ENCODE results near the gene COL6A2.

DNA sequence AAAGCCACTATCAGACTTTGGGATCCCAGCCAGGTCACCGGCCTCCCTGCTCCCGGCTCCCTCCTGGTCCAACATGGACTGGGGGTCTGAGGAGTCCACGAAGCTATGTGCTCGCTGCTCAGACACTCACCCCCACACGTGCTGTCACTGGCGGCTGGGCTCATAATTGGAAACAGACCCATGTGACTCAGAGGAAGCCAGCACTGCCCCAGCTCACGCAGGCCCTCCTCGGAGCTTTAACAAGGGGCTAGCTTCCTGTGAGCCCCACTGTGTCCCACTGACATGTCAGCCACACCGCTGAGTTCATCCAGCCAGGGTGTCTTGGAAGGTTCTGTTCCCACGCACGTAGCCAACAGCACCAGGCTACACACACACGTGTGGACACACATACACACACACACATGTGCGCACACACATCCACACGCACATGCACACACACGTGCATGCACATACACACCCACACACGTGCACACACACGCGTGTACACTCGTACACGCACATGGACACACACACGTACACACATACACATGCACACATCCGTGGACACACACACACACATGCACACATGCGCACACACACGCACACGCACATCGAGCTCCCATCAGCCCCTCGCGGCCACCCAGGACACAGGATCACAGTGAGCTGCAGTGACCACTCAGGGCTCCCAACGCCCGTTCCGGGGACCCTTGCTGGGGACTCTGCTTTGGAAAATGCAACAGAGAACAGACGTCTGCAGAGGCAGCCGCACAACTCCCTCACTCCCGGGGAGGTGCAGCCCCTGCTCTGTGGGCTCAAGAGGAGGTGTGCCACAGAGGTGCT, 18.4 kb upstream of the COL6A2 start:
- TF ChIP-seq, protein P1, sequence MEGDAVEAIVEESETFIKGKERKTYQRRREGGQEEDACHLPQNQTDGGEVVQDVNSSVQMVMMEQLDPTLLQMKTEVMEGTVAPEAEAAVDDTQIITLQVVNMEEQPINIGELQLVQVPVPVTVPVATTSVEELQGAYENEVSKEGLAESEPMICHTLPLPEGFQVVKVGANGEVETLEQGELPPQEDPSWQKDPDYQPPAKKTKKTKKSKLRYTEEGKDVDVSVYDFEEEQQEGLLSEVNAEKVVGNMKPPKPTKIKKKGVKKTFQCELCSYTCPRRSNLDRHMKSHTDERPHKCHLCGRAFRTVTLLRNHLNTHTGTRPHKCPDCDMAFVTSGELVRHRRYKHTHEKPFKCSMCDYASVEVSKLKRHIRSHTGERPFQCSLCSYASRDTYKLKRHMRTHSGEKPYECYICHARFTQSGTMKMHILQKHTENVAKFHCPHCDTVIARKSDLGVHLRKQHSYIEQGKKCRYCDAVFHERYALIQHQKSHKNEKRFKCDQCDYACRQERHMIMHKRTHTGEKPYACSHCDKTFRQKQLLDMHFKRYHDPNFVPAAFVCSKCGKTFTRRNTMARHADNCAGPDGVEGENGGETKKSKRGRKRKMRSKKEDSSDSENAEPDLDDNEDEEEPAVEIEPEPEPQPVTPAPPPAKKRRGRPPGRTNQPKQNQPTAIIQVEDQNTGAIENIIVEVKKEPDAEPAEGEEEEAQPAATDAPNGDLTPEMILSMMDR (conservative IDR thresholded peaks at IDR 0.05 in 1 of 2, IDR thresholded peaks at IDR 0.05 in 1 of 2; ENCODE audit: extremely low read depth in 1 of 2, insufficient read depth in 1 of 2, low read depth in 1 of 2, low read length in 2 of 2): no peak
- no peak for TF ChIP-seq EZH2 (IDR thresholded peaks at IDR 0.05; ENCODE audit: borderline replicate concordance, low read length)
